Transverse colon (tissue), 4 donors: ENCODE data around the gene TAX1BP1.

Experiments used
- POLR2AphosphoS5 ChIP-seq, 3 donors: sonication (generic); formaldehyde crosslinking; IDR thresholded peaks; one replicate each; pipeline ENCODE4 v1.6.1; 2016; ENCODE audit warnings: antibody characterized with exemption in 3 of 3
- TF ChIP-seq, protein P1 (sequence below), 5 experiments: fragments of 200-600 bp in 3 of 5; fragments of 450-650 bp in 2 of 5; sonication (generic) in 3 of 5; IDR thresholded peaks; 1 replicate in 2 of 5; 2 replicates in 3 of 5; pipeline ENCODE4 v1.5.1; 2016 to 2017; ENCODE audit warnings: antibody characterized with exemption in 5 of 5, inconsistent platforms in 3 of 5, mild to moderate bottlenecking in 2 of 5, moderate library complexity in 1 of 5

DNA sequence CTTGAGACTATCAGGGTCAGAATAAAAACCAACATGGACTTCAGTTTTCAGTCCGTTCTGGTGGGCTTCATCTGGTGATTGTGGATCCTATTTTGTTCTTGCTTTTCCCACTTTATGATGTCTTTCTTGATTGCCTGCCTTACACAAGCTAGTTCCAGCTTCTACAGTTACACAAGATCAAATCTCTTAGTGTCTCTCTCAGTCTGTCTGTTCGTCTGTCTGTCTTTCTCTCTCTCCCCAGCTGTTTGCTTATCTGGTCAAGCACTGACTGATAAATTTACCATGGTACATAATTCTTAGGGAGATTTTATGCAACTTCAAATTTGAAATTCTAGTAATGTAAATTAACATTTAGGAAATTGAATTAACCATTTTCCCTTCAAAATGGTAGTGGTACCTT lies 35.8 kb downstream of the TAX1BP1 start:
- TF ChIP-seq, protein P1, sequence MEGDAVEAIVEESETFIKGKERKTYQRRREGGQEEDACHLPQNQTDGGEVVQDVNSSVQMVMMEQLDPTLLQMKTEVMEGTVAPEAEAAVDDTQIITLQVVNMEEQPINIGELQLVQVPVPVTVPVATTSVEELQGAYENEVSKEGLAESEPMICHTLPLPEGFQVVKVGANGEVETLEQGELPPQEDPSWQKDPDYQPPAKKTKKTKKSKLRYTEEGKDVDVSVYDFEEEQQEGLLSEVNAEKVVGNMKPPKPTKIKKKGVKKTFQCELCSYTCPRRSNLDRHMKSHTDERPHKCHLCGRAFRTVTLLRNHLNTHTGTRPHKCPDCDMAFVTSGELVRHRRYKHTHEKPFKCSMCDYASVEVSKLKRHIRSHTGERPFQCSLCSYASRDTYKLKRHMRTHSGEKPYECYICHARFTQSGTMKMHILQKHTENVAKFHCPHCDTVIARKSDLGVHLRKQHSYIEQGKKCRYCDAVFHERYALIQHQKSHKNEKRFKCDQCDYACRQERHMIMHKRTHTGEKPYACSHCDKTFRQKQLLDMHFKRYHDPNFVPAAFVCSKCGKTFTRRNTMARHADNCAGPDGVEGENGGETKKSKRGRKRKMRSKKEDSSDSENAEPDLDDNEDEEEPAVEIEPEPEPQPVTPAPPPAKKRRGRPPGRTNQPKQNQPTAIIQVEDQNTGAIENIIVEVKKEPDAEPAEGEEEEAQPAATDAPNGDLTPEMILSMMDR (IDR thresholded peaks at IDR 0.05): no peak
- TF ChIP-seq POLR2AphosphoS5 (IDR thresholded peaks at IDR 0.05): no peak
